ENCODE results near the gene MAP3K19. TPM values are rescaled to one million over a fixed set of nuclear protein-coding genes. Genes with fewer than 3 reads are reported as not detected.
"Not testable (repeated sequence)": the region's sequence is repeated elsewhere in the genome, so short reads cannot be mapped to it uniquely, and the experiment has no call there.

MAP3K19 gene
- total RNA-seq, 1 donor from 2014 or later = not detected

- intact Hi-C loops (cut with DNase I) = no loop called here
- H3K36me3 ChIP-seq = no peaks in the 10 kb centered on the region
- no peak overlapping the region for H3K27ac ChIP-seq
- no peaks in the 10 kb centered on the region for H3K27me3 ChIP-seq
- no peak overlapping the region for H3K4me3 ChIP-seq
- H3K9me3 ChIP-seq = no peaks in the 10 kb centered on the region
- no peak for DNase-seq (ENCODE audit: extremely low spot score in 2 of 2)
- no peaks in the 10 kb centered on the region for H3K4me1 ChIP-seq
- no peak for TF ChIP-seq POLR2AphosphoS5 (IDR thresholded peaks at IDR 0.05; ENCODE audit: insufficient read depth in 1 of 2, low read depth in 1 of 2)
- TF ChIP-seq CTCF (IDR thresholded peaks at IDR 0.05) = no peak
- TF ChIP-seq POLR2A (IDR thresholded peaks at IDR 0.05) = no peak
Measured at GRCh38 chr2:135043345-135043744, 3.9 kb downstream of the MAP3K19 start.

- no peaks in the 10 kb centered on the region for H3K36me3 ChIP-seq
- no peak for DNase-seq (ENCODE audit: extremely low spot score in 2 of 2)
- H3K4me3 ChIP-seq = no peak overlapping the region
- H3K4me1 ChIP-seq = no peaks in the 10 kb centered on the region
- no peak for TF ChIP-seq CTCF (IDR thresholded peaks at IDR 0.05)
- TF ChIP-seq POLR2AphosphoS5 (IDR thresholded peaks at IDR 0.05; ENCODE audit: insufficient read depth in 1 of 2, low read depth in 1 of 2) = no peak
- TF ChIP-seq POLR2A (IDR thresholded peaks at IDR 0.05) = no peak
- no peak overlapping the region for H3K27ac ChIP-seq
- H3K27me3 ChIP-seq = no peaks in the 10 kb centered on the region
- no peaks in the 10 kb centered on the region for H3K9me3 ChIP-seq
- intact Hi-C loops (cut with DNase I) = no loop called here
Measured at GRCh38 chr2:135037831-135038230, 9.4 kb downstream of the MAP3K19 start.

- DNase-seq (ENCODE audit: extremely low spot score in 2 of 2); H3K4me3 ChIP-seq; intact Hi-C loops (cut with DNase I); H3K4me1 ChIP-seq; H3K27me3 ChIP-seq; H3K36me3 ChIP-seq; H3K27ac ChIP-seq; H3K9me3 ChIP-seq: not testable (repeated sequence)
Measured at GRCh38 chr2:135033216-135033615, 14.0 kb downstream of the MAP3K19 start.

- H3K27ac ChIP-seq = no peak overlapping the region
- DNase-seq (ENCODE audit: extremely low spot score in 2 of 2) = no peak
Measured at GRCh38 chr2:135030826-135031225, 16.4 kb downstream of the MAP3K19 start.

GRCh38 chr2:135029481-135030134 lies 17.6 kb downstream of the MAP3K19 start:
- DNase-seq (ENCODE audit: extremely low spot score in 2 of 2) = no peak
- H3K36me3 ChIP-seq = no peaks in the 10 kb centered on the region
- TF ChIP-seq POLR2AphosphoS5 (IDR thresholded peaks at IDR 0.05; ENCODE audit: insufficient read depth in 1 of 2, low read depth in 1 of 2) (no peak), POLR2A (IDR thresholded peaks at IDR 0.05) (no peak), CTCF (IDR thresholded peaks at IDR 0.05) (no peak)
- intact Hi-C loops (cut with DNase I) = no loop called here
- no peak overlapping the region for H3K27ac ChIP-seq
- H3K4me3 ChIP-seq = no peak overlapping the region
- H3K4me1 ChIP-seq = no peaks in the 10 kb centered on the region
- H3K9me3 ChIP-seq = no peaks in the 10 kb centered on the region
- no peaks in the 10 kb centered on the region for H3K27me3 ChIP-seq

More at GRCh38 chr2:135030826-135031225, 16.4 kb downstream of the MAP3K19 start:
- intact Hi-C loops (cut with DNase I) = no loop called here
- TF ChIP-seq POLR2AphosphoS5 (IDR thresholded peaks at IDR 0.05; ENCODE audit: insufficient read depth in 1 of 2, low read depth in 1 of 2) (no peak), POLR2A (IDR thresholded peaks at IDR 0.05) (no peak), CTCF (IDR thresholded peaks at IDR 0.05) (no peak)
- Histone ChIP-seq H3K4me1 (no peaks in the 10 kb centered on the region), H3K9me3 (no peaks in the 10 kb centered on the region), H3K4me3 (no peak overlapping the region), H3K27me3 (no peaks in the 10 kb centered on the region), H3K36me3 (no peaks in the 10 kb centered on the region)
